ENCODE measurements around the gene KAZN.

The KAZN gene

DNA sequence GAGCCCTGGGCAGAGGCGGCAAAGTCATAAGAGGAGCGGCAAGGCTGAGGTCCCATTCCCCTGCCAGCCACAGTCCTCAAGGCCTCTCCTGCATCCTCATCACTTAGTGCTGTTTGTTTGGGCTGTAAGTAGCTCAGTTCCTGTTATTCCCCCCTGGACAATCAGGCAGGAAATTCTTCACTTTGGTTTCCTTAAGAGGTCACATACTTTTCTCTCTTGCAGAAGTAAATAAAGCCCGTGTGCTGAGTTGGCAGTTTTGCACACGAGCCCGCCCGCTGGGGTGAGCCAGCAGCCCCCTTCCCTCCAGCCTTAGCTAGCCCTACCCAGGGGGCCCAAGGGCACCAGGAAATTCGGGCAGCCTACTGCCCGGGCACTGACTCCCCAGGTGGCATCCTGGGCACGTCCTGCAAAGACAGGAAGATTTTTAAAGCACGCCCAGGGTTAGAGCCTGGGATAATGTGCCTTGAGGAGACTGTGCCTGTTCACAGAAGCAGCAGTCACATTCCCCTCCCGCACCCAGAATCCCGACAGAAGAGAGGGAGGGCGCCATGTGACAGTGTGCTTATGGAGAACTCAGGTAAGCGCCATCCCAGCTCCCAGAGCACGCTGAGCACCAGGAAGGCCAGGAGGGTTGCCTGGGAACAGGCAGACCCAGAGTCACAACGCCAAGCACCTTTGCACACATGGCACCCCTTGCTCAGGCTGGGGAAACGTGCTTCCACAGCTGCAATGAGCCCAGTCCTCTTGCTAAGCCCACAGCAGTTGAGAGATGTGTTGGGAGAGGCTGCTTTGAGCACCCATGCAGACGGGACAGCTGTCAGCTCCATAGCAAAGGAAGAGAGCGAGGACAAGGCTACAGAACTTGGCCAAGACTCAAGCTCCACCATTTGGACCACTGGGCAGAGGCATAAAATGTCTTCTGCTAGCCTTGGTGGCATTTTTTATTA lies 410.6 kb downstream of the KAZN start:
- no peak for DNase-seq (ENCODE audit: low read depth)

DNA sequence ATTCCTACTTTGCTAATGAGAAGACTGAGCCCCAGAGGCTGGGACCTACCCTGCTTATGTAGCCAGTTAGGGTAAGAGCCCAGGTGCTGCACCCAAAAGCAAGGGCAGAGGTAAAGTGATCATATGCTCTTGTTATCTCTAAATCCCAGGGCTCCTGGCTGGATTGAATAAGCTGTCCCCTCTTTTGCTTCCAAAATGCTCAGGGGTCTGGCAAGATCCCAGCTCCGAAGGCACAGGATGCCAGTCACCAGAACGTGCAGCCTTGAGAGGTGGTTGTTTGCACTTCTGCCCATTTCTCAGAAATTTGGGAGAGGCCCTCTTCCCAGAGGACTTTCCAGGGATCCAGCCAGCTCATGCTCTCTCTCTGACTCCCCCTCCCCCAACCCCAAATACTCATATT lies 412.7 kb downstream of the KAZN start:
- DNase-seq (ENCODE audit: low read depth), result no peak

DNA sequence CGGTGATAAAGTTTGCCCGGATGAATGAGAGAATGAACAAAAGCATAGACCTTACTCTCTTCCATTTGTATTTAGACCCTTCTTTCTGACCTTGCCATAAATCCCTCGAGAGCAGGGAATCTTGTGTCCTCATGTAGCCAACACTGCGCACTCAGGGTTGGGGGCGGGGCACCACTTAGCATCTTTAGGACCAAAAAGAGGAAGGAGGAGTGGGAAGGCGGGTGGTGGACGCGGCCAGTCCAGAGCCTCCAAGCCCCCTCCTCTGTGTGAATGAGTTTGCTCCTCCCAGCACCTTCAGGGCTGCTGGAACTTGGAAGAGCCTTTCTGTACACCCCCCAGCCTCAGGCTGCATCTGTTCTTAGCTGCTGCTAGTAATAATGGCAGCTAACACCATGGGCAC lies 413.2 kb downstream of the KAZN start:
- DNase-seq (ENCODE audit: low read depth), result no peak

DNA sequence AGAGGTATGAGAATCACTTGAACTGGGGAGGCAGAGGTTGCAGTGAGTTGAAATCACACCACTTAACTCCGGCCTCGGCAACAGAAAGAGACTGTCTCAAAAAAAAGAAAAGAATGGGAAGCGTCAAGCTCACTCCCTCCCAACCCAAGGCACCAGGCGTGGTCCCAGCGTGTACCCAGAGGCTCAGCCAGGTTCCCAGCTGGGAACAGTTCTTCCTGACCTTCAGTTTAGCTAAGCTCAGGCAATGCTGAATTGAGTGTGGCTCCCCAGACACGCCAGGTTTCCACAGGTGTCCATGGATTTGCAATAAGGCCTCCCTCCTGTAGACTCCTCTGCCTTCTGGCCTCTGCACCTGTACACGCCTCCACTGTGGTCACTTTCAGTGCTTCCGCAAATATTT lies 414.3 kb downstream of the KAZN start:
- no peak for DNase-seq (ENCODE audit: low read depth)

DNA sequence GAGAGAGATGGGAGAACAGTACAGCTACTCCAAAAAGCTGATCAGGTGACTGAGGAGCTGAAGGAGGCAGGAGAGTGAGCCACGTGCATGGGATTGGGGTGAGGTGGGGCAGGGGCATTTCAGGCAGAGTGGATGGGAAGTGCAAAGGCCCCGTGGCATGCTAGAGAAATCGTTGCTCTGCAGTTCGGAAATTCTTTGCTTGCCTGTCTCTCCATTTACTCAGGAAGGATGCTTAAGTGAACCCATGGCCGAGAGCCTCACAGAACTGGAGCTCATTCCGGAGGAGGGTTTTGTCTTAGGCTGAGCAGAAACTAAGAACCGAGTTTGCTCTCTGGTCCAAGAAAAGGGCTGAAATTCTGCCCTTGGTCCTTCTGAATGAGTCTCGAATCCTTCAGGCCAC lies 415.3 kb downstream of the KAZN start:
- no peak for DNase-seq (ENCODE audit: low read depth)

DNA sequence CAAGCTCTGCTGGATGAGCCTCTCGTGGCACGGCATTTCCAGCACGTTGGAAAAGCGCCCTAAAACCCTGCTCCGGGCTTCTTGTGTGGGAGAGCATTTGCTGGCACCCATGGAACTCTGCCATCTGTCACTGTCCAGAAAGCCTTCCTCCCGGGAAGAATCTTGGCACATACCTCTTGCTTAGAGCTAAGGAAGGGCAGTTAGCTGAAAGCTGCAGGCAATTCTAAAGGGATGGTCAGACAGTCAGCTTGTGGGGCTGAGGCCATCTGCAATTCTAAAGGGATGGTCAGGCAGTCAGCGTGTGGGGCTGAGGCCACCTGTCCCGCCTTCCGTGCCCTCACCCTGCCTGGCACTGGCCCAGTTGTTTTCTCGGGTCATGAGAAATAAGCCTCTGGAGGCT lies 416.0 kb downstream of the KAZN start:
- DNase-seq (ENCODE audit: low read depth), result no peak

DNA sequence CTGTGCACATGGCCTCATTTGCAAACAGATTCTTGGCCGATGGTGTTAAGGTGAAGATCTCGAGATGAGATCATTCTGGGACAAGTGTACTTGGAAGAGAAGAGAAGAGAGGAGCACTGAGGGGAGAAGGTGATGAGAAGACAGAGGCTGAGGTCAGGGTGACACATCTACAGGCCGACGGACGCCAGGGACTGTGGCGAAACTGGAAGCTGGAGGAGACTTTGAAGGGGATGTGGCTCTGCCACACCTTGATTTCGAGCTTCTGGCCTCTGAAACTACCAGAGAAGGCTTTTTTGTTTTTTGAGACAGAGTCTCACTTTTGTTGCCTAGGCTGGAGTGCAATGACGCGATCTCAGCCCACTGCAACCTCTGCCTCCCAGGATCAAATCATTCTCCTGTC lies 417.5 kb downstream of the KAZN start:
- no peak for DNase-seq (ENCODE audit: low read depth)

DNA sequence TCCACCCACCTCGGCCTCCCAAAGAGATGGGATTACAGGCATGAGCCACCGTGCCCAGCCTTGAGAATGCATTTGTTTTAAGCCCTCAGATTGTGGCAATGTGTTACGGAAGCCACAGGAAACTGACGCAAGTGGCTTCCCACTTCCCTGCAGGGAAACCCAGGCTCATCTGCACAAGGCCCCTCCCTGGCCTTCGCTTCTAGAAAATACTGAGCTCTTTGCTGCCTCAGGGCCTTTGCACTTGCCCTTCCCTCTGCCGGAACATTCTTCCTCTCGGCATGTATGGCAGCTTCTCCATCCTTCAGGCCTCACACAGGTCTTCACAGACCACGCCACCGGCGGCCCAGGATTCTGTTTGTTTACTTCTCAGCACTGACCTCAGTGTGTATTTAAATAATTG lies 418.0 kb downstream of the KAZN start:
- no peak for DNase-seq (ENCODE audit: low read depth)

DNA sequence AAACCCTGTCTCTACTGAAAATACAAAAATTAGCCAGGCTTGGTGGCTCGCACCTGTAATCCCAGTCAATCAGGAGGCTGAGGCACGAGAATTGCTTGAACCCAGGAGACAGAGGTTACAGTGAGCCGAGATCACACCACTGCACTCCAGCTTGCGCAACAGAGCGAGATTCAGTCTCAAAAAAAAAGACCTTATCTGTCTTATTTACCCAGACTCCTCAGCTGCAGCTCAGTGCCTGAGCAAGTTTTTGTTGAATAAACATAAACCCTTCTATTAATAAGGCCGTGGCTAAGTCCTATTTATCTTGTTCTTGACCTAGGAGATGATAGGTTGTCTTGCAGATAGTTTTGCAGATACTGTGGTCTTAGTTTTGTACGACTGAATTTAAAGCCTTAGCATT lies 418.6 kb downstream of the KAZN start:
- DNase-seq (ENCODE audit: low read depth), result no peak

DNA sequence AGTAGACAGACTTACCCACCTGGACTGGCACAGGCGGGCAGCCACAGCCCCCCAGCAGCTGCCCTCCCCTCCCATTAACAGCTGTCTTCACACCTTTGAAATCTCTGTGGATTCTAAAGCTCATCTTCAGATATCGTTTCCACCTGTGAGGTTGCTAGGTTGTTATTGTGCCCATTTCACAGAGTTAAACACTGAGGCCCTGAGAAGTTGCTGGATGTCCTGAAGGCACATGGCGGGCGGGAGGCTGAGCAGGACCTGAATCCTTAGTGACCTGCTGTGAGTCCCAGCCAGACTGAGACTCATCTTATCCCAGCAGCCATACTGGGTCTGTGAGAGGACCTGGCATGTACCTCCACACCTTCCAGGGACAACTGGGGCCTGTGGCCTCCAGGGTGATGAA lies 420.3 kb downstream of the KAZN start:
- no peak for DNase-seq (ENCODE audit: low read depth)

DNA sequence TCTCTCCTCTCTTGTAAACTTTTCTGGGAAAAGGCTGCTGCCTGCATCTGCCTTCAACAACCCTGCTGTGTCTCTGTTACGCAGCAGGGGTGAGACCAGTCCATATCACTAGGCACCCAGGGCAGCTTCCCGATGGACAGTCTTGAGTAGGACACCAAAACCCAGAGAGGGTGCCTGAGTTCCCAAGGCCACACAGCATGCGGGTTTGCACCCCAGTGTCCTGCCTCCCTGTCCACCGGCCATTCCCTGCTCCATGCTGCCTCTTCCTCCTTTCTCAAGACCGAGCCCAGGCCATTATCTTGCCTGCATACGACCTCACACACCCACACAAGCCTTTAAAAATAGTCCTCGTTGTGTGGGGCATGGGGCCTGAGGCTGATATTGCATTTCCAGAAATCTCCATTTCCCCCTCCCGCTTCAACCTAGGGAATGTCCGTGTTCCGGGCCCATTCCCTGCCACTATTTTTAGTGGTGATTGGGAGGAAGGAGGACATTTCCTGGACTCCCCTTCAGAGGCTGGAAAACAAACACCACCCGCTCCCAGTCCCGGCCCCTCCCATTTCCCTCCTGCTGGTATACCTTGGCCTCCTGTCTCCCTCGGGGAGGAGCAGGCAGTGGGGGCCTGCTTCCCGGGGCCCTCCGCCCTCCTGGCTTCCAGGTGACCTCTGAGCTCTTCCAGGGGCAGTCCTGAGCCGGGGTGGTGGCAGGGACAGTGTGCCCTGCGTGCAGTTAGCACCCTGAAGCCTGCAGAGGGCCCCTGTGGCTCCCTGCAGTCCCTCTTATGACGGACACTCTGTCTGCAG lies 422.7 kb downstream of the KAZN start:
- DNase-seq (ENCODE audit: low read depth), result no peak

DNA sequence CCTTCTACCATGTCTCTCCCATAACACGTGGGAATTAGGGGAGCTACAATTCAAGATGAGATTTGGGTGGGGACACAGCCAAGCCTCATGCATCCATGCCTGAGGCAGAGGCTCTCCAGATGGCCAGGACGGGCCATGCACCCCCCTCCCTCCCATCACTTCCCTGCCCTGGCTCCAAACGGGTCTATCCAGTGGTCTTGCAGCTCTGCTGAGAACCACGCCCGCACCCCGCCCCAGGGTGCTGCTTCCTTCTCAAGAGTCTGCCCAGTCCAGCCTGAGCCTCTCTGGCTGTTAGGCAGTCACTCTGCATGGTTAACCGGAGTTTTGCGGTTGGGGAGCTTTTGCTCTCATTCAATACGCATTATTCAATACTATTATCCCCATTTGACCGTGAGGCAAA lies 423.6 kb downstream of the KAZN start:
- no peak for DNase-seq (ENCODE audit: low read depth)

DNA sequence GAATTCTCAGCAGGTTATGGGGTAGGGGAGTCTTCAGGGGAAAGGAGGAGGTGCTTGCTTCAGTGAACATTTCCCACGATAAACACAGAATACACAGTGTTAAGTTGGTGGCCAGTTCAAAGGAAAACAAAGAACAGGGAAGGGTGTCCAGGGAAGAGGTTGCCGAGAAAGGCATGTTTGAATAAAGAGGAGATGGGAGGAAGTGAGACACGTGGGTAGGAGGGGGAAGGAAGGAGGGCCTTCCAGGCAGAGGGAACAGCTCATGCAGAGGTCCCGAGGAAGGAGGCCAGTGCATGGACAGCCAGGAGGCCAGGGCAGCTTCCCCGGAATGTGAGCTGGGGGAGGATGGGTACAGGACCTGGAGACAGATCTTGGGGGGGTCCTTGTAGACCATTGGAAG lies 424.7 kb downstream of the KAZN start:
- no peak for DNase-seq (ENCODE audit: low read depth)

DNA sequence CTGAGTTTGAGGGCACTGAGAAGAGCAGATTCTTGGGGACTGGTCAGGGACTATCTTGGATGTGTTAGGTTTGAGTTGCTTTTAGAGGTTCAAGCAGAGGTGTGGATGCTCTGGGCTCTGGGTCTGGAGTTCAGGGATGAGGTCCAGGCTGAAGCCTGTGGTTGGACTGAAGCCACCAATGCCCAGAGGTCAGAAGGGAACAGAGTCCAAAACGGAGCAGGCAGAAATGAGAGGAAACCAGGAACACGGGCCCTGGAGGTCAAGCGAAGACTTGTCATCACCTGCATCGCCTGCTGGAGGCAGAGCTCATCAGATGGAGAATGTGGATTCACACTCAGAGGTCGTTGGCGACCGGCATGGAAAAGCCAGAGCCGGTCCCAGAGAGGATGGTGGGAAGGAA lies 425.5 kb downstream of the KAZN start:
- no peak for DNase-seq (ENCODE audit: low read depth)

DNA sequence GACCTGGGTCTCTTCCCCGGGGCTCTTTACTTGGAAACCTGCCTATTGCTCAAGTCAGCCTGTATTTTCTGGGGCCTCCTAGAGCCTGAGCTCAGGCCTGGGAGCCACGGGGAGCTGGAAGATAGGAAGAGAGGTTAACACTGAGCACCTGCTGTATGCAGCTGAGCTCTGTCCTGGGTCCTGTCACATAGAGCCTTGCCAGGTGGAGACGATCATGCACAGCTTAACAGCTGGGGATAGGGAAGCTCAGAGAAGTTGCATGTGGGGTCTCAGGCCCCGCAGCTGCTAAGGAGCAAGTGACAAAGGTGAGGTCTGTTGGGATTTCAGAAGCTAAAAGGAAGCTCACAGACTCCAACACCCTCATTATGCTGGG lies 427.6 kb downstream of the KAZN start:
- no peak for DNase-seq (ENCODE audit: low read depth)

DNA sequence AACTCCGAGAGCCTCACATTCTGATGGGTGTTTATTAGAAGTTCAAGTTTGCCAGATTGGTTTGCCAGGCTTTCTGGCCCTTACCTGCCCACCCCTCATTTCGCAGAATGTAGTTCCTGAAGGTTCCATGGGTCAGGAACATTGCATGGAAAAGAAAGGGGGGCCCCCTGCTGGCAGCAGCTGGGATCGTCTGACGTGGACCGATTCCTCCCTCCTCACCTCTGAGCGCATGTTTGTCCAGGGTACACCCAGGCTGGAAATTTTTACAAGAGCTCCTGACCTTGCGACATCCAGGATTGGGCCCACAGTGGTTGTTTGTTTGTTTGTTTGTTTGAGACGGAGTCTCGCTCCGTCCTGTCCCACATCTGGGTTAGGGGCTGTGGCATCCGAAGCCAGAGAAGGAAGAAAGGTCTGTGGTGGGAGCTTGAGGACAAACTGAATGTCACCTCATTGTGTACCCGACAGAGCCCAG lies 429.1 kb downstream of the KAZN start:
- no peak for DNase-seq (ENCODE audit: low read depth)

DNA sequence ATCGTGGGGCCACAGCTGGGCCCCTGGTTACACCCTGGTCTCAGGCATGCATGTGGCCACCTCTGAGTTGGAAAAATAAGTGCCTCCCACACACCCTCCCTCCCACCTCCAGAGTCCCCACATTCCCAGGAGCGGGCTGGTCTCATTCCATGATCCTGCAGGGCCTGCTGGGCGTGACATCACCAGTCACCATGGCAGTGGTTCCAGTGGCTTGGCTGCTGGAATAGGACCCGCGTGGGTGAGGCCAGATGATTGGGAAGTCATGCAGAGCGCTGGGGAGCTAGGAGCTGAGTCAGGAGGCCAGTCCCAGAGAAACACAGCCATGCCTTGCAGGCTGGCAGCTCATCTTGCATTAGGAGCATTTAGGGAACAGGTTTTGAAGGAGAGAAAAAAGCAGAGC lies 429.6 kb downstream of the KAZN start:
- no peak for DNase-seq (ENCODE audit: low read depth)

DNA sequence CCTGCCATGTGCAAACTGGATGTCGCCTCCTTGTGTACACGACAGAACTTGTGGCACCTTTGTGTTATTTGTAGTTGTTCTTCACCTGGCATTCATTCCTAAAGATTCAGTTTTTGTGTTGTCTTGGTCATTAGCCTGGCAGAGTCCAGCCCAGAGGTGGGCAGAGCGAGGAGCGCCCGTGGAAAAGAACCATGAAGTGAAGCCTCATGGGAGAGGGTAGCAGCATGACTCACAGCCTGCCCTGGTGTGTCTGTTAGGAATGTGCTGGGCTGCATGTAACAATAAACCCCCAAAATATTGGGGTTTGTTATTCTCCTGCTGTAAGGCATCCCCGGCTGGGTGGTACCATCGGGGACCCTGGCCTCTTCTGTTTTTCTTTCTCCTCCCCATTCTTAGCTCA lies 430.1 kb downstream of the KAZN start:
- DNase-seq (ENCODE audit: low read depth), result no peak

DNA sequence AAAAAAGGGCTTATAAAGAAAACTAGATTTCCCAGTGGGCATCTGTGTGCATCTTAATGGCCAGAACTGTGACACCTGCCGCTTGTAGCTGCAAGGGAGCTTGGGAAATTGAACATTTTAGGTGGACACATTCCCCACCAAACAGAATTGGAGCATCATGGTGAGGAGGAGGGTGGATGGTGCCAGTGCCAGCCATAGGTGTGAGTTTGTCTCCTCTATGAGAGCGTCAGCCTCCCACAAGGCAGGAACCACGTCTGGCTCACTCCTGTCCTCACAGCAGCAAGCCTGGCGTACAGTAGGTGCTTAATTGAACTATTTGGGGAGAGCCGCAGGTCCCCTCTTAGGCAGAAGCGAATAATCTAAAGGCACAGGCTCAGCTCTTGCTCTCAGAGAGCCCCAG lies 430.6 kb downstream of the KAZN start:
- DNase-seq (ENCODE audit: low read depth), result no peak

DNA sequence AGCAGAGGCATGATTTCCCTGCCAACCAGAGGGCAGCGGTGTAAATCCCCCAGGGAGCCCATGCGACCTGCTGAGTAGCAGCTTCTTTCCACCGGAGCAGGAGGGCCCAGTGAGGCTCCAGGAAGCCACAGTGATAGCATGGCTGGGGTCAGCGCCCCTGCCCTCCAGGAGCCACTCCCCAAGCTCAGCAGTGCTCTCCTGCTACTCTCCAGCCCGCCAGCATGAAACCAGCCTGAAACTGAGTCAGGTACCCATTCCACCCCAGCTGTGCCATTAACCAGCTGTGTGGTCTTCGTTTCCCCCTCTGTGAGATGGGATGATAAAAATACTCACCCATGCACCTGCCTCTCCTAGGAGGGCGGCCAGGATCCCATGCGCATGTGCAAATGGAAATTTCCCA lies 431.3 kb downstream of the KAZN start:
- no peak for DNase-seq (ENCODE audit: low read depth)

DNA sequence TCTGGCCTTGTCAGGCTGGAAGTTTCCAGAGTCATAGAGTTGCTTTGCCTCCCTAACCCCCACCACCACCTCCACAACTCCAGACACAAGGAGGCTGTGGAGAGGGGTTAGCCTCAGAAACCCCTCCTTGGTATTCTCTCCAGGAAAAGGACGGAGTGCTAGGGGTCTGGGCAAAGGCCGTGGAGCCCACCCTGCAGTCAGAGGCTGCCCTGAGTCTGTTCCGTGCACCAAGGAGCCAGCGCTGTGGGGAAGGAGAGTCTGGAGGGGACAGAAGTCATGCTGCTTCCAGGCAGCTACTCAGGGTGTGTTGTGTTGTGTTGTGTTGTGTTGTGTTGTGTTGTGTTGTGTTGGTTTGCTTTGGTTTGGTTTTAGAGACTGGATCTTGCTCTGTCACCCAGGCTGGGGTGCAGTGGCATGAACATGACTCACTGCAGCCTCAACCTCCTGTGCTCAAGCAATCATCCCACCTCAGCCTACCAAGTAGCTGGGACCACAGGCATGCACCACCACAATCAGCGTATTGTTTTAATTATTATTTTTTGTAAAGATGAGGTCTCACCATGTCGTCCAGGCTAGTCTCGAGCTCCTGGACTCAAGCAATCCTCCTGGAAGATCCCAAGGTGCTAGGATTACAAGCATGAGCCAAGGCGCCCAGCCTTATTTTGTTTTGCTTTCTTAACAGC lies 432.9 kb downstream of the KAZN start:
- no peak for DNase-seq (ENCODE audit: low read depth)

DNA sequence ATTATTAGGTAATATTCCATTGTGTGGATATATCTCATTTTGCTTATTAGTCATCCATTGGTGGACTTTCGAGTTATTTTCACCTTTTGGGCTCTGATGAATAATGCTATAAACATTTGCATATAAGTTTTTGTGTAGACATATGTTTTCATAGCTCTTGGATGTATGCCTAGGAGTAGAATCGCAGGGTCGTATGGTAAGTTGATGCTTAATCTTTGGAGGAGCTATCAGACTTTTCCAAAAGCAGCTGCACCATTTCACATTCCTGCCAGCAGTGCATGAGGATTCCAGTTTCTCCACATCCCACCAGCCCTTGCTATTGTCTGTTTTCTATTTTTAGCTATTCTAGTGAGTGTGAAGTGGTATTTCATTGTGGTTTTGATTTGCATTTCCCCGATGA lies 434.8 kb downstream of the KAZN start:
- no peak for DNase-seq (ENCODE audit: low read depth)

DNA sequence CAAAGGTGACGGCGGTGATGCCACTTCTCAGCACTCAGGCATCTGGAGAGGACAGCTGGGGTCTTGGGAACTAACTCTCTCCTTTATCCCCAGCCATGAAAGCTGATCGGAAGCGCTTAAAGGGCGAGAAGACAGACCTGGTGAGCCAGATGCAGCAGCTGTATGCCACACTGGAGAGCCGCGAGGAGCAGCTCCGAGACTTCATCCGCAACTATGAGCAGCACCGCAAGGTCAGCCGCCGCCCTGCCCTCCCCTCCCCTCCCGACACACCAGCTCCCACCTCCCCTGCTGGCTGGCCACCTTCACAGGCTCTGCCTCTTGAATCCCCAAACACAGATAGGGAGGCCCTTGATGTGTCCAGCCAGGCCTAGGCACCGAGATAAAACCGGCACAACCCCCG lies 436.2 kb downstream of the KAZN start:
- DNase-seq (ENCODE audit: low read depth), result no peak

Data from CMK (cell line).